Upper lobe of left lung (tissue), 4 donors: ENCODE measurements around the gene TRMT10C.

ENCODE experiments used
- POLR2AphosphoS5 ChIP-seq, 2 donors: sonication (generic); formaldehyde crosslinking; IDR thresholded peaks; one replicate each; pipeline ENCODE4 v1.5.1; 2017; ENCODE audit warnings: antibody characterized with exemption in 2 of 2
- TF ChIP-seq, protein P1 (sequence below), 6 experiments: fragments of 450-650 bp in 4 of 6; fragments of 200-600 bp in 2 of 6; sonication (generic) in 2 of 6; IDR thresholded peaks; one replicate each; pipeline ENCODE4 v1.5.1; 2016 to 2019; ENCODE audit warnings: antibody characterized with exemption in 6 of 6

DNA sequence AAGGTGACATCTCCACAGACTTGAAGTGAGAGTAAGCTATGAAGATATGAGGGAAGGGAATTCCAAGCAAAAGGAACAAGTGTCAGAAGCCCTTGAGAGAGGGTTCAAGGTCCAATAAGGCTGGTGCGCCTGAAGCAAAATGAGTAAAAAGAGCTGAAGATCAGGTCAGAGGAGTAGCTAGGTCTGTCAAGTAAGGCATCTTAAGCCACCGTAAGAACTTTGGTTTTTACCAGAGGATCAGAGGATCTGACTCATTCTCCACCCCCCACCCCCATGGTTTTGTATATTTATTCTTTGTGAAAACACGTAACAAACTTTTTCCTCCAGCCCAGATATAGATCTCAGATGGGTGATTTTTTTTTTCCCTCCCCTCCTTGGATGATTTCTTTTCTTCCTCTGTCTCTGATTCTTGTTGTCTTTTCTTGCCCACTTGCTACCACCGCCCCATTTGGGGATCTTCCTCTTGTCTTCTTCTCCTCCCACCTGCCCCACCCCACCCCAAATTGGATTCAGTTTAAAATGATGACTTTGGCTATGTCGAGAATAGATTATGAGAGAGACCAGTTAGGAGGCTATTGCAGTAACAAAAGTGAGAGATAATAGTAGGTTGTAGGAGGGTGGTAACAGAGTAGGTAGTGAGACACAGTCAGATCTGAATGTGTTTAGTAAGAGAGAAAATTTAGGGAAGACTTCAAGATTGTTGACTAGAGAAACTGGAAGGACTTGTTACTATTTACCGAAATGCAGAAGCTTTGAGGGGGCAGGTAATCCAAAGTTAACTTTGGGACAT lies 6.1 kb downstream of the TRMT10C start:
- TF ChIP-seq, protein P1, sequence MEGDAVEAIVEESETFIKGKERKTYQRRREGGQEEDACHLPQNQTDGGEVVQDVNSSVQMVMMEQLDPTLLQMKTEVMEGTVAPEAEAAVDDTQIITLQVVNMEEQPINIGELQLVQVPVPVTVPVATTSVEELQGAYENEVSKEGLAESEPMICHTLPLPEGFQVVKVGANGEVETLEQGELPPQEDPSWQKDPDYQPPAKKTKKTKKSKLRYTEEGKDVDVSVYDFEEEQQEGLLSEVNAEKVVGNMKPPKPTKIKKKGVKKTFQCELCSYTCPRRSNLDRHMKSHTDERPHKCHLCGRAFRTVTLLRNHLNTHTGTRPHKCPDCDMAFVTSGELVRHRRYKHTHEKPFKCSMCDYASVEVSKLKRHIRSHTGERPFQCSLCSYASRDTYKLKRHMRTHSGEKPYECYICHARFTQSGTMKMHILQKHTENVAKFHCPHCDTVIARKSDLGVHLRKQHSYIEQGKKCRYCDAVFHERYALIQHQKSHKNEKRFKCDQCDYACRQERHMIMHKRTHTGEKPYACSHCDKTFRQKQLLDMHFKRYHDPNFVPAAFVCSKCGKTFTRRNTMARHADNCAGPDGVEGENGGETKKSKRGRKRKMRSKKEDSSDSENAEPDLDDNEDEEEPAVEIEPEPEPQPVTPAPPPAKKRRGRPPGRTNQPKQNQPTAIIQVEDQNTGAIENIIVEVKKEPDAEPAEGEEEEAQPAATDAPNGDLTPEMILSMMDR (IDR thresholded peaks at IDR 0.05) = no peak
- no peak for TF ChIP-seq POLR2AphosphoS5 (IDR thresholded peaks at IDR 0.05)
